ENCODE measurements around the gene CDH4. TPM values are rescaled to one million over a fixed set of nuclear protein-coding genes. Genes with fewer than 3 reads are reported as not detected.

Gene CDH4
- total and polyA plus RNA-seq, 2 of the 4 experiments (the other 2 are of a cell fraction), result 1.6 to 3.5 TPM

GRCh38 chr20:61459266-61459665 lies 207.2 kb downstream of the CDH4 start:
- intact Hi-C loops (cut with micrococcal nuclease), result no loop called here
- no peak overlapping the region for H4K5ac ChIP-seq (ENCODE audit: low read depth, low read length)
- no peak overlapping the region for H3K14ac ChIP-seq (replicated peaks; ENCODE audit: low read depth, low read length)
- no peak for TF ChIP-seq BHLHE40 (IDR thresholded peaks at IDR 0.05; ENCODE audit: low read depth, low read length)
- TF ChIP-seq CEBPB (IDR thresholded peaks at IDR 0.05; ENCODE audit: low read depth, low read length), result no peak
- H2BK15ac ChIP-seq (ENCODE audit: low read depth, low read length), result no peak overlapping the region
- no peak overlapping the region for H2BK120ac ChIP-seq (ENCODE audit: low read depth, low read length)
- no peak overlapping the region for H3K4ac ChIP-seq (ENCODE audit: low read depth, low read length)
- in situ Hi-C loops (cut with MboI; ENCODE audit: low sequenced_read_pairs), result no loop called here
- H3K27ac ChIP-seq (ENCODE audit: insufficient read depth, low read length), result no peak overlapping the region
- no peak overlapping the region for H2AFZ ChIP-seq (replicated peaks; ENCODE audit: low read length, poor library complexity)
- H4K91ac ChIP-seq (ENCODE audit: insufficient read depth, low read depth, low read length), result no peak overlapping the region
- no peaks in the 10 kb centered on the region; a peak in 1 of 4 replicates for H3K79me1 ChIP-seq (ENCODE audit: low read depth in 1 of 2, low read length in 2 of 2)
- WGBS, 2 experiments (ENCODE audit: extremely low coverage in 2 of 2, insufficient read length in 1 of 2), result 92% methylated on average over 4 of the region's 7 CpGs; no CpG with 5 or more reads in 1 of the 2 experiments
- H3K36me3 ChIP-seq (ENCODE audit: control insufficient read depth, insufficient read depth, low read length), result no peaks in the 10 kb centered on the region
- no peaks in the 10 kb centered on the region for H3K4me1 ChIP-seq (ENCODE audit: control insufficient read depth, insufficient read depth, low read length)
- ChIA-PET POLR2A (ENCODE audit: unreplicated experiment) (no interaction called here), CTCF (no interaction called here)
- ATAC-seq (ENCODE audit: low read depth) (no peak), DNase-seq (no peak)
- no peak overlapping the region for H3K18ac ChIP-seq (ENCODE audit: low read depth, low read length)
- H2BK20ac ChIP-seq (ENCODE audit: low read depth, low read length), result no peak overlapping the region
- no peak overlapping the region for H3K4me2 ChIP-seq (ENCODE audit: low read depth, low read length)
- no peak overlapping the region for H3K9ac ChIP-seq (ENCODE audit: low read depth, low read length)
- H2AK9ac ChIP-seq (replicated peaks; ENCODE audit: low read depth, low read length, poor library complexity), result no peak overlapping the region
- peaks cover 17% of the 10 kb centered on the region; the same call in 1 of the 2 replicates for H3K9me3 ChIP-seq (ENCODE audit: control insufficient read depth, insufficient read depth, low read length)
- H4K8ac ChIP-seq (ENCODE audit: low read depth in 2 of 2, low read length in 2 of 2), result no peak overlapping the region
- BruUV-seq (replicated peaks), result no TSS peak
- H3K56ac ChIP-seq (ENCODE audit: extremely low read depth, insufficient read depth, low read length), result no peak overlapping the region
- dilution Hi-C loops (cut with HindIII; ENCODE audit: low sequenced_read_pairs, unreplicated experiment), result no loop called here
- no peak overlapping the region for H3K4me3 ChIP-seq (ENCODE audit: insufficient read depth, low read depth, low read length)
- H3K23ac ChIP-seq (ENCODE audit: low read depth, low read length), result no peak overlapping the region
- no peaks in the 10 kb centered on the region; the same call in none of the 2 replicates for H4K20me1 ChIP-seq (ENCODE audit: insufficient read depth, low read length)
- no peaks in the 10 kb centered on the region for H3K9me1 ChIP-seq (ENCODE audit: insufficient read depth, low read length)
- H2BK5ac ChIP-seq (ENCODE audit: low read depth, low read length, poor library complexity, severe bottlenecking), result no peak overlapping the region
- no peak overlapping the region for H2AK5ac ChIP-seq (ENCODE audit: low read depth, low read length)
- no peaks in the 10 kb centered on the region for H3K27me3 ChIP-seq (ENCODE audit: control insufficient read depth, insufficient read depth, low read length)

All from IMR-90 (cell line).